ENCODE results near the gene RGSL1. TPM values are rescaled to one million over a fixed set of nuclear protein-coding genes. Genes with fewer than 3 reads are reported as not detected.
"Not testable (repeated sequence)": the region's sequence is repeated elsewhere in the genome, so short reads cannot be mapped to it uniquely, and the experiment has no call there.

Gene RGSL1
- total and polyA plus RNA-seq, 9 of the 15 experiments (the other 6 are each of a cell fraction or from before 2014, with no cell fraction given) = 0.03 TPM; not detected in 8

DNA sequence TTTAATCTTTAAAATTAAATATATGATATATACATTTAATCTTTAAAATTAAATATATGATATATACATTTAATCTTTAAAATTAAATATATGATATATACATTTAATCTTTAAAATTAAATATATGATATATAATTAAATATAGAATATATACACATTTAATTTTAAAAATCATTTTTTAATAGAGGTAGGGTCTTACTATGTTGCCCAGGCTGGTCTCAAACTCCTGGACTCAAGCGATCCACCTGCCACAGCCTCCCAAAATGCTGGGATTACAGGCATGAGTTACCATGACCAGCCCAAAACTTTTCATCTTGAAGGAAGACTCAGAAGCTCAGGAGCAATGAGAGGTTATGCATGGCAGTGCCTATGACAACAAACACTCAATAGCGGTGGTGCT is 2.8 kb upstream of the RGSL1 start:
- ATAC-seq; H3K27ac ChIP-seq (ENCODE audit: extremely low read depth, low read depth, low read length); H3K4me3 ChIP-seq; H3K4me2 ChIP-seq (ENCODE audit: insufficient read depth, low read length); FAIRE-seq; H2AFZ ChIP-seq (ENCODE audit: low read depth, low read length); H3K9ac ChIP-seq (ENCODE audit: insufficient read depth in 1 of 2, low read depth in 2 of 2, low read length in 2 of 2); BruUV-seq (replicated peaks); H3K9me3 ChIP-seq (replicated peaks; ENCODE audit: control insufficient read depth, insufficient read depth, low read depth, low read length); H3K9me1 ChIP-seq (ENCODE audit: control insufficient read depth, insufficient read depth, low read length); POLR2A ChIA-PET; H3K4me1 ChIP-seq (replicated peaks in 1 of 2; ENCODE audit: control insufficient read depth in 2 of 2, insufficient read depth in 2 of 2, low read length in 2 of 2); H3K27me3 ChIP-seq (ENCODE audit: control insufficient read depth in 2 of 2, insufficient read depth in 2 of 2, low read length in 2 of 2); DNase-seq (ENCODE audit: extremely low read depth in 1 of 4, low spot score in 3 of 4); H4K20me1 ChIP-seq (replicated peaks; ENCODE audit: control insufficient read depth, insufficient read depth, low read length); H3K36me3 ChIP-seq (ENCODE audit: control insufficient read depth, insufficient read depth, low read length); H3K79me2 ChIP-seq (ENCODE audit: control insufficient read depth, insufficient read depth, low read length): not testable (repeated sequence)
- CTCF ChIA-PET (ENCODE audit: low intra/inter-chr PET ratio) = interaction anchor here (1.3 to 1.9 kb wide), 2 partner anchors 50 to 337 kb away, joined by 3 to 14 read pairs; no protein-coding TSS in a partner anchor
- intact Hi-C loops (cut with micrococcal nuclease) (loop anchor here (2.0 kb wide), 1 partner anchor 148 kb away; no protein-coding TSS in a partner anchor), in situ Hi-C loops (cut with MboI) (loop anchor here (5.0 kb wide), 1 partner anchor 340 kb away; the partner anchor contains the start of gene NPL)
- 0 out of 2 replicates have a peak, but pooled peaks have one; percentile 46 for TF ChIP-seq ZNF274 (IDR thresholded peaks at IDR 0.05; ENCODE audit: borderline replicate concordance, low read depth, low read length)
- 7% methylated on average over 2 of the region's 2 CpGs for WGBS (ENCODE audit: insufficient coverage, low coverage, missing lambda C conversion rate)

- H3K36me3 ChIP-seq (ENCODE audit: control insufficient read depth, insufficient read depth, low read length) = no peaks in the 10 kb centered on the region
- H4K20me1 ChIP-seq (replicated peaks; ENCODE audit: control insufficient read depth, insufficient read depth, low read length) = no peaks in the 10 kb centered on the region
- H2AFZ ChIP-seq (ENCODE audit: low read depth, low read length) = no peak overlapping the region
- CTCF ChIA-PET (ENCODE audit: low intra/inter-chr PET ratio) = no interaction called here
- no peak overlapping the region for H3K4me3 ChIP-seq
- BruUV-seq (replicated peaks) = no TSS peak
- POLR2A ChIA-PET = interaction anchor here (0.8 kb wide), 1 partner anchor 120 kb away, joined by 4 read pairs; no protein-coding TSS in a partner anchor
- in situ Hi-C loops (cut with MboI) = loop anchor here (5.0 kb wide), 1 partner anchor 340 kb away; the partner anchor contains the start of gene NPL
- H3K27ac ChIP-seq (ENCODE audit: extremely low read depth, low read depth, low read length) = no peak overlapping the region
- no peak overlapping the region for H3K9ac ChIP-seq (ENCODE audit: insufficient read depth in 1 of 2, low read depth in 2 of 2, low read length in 2 of 2)
- H3K4me2 ChIP-seq (ENCODE audit: insufficient read depth, low read length) = no peak overlapping the region
- H3K27me3 ChIP-seq (ENCODE audit: control insufficient read depth in 2 of 2, insufficient read depth in 2 of 2, low read length in 2 of 2) = no peaks in the 10 kb centered on the region; a peak in 1 of 5 replicates
- no peaks in the 10 kb centered on the region; a peak in 1 of 5 replicates for H3K4me1 ChIP-seq (replicated peaks in 1 of 2; ENCODE audit: control insufficient read depth in 2 of 2, insufficient read depth in 2 of 2, low read length in 2 of 2)
- 0% methylated on average over 1 of the region's 1 CpG for WGBS (ENCODE audit: insufficient coverage, low coverage, missing lambda C conversion rate)
- intact Hi-C loops (cut with micrococcal nuclease) = loop anchor here (2.0 kb wide), 1 partner anchor 147 kb away; no protein-coding TSS in a partner anchor
- ATAC-seq (no peak), FAIRE-seq (no peak), DNase-seq (ENCODE audit: extremely low read depth in 1 of 4, low spot score in 3 of 4) (no peak)
- no peaks in the 10 kb centered on the region for H3K9me1 ChIP-seq (ENCODE audit: control insufficient read depth, insufficient read depth, low read length)
- no peaks in the 10 kb centered on the region for H3K9me3 ChIP-seq (replicated peaks; ENCODE audit: control insufficient read depth, insufficient read depth, low read depth, low read length)
- H3K79me2 ChIP-seq (ENCODE audit: control insufficient read depth, insufficient read depth, low read length) = no peaks in the 10 kb centered on the region
- TF ChIP-seq ZNF224 (CRISPR knock-in tag; IDR thresholded peaks at IDR 0.05) (no peak), NR2C2 (CRISPR knock-in tag; IDR thresholded peaks at IDR 0.05) (no peak), NR2C2 (tag; IDR thresholded peaks at IDR 0.05) (no peak), KDM2B (CRISPR knock-in tag; IDR thresholded peaks at IDR 0.05) (no peak), RBM22 (IDR thresholded peaks at IDR 0.05; ENCODE audit: low read depth, low read length, poor library complexity, severe bottlenecking) (no peak), SIN3A (IDR thresholded peaks at IDR 0.05; ENCODE audit: borderline replicate concordance in 2 of 2, control insufficient read depth in 1 of 2, low read depth in 2 of 2, low read length in 2 of 2) (no peak), BACH1 (tag; IDR thresholded peaks at IDR 0.05) (no peak), ZNF445 (CRISPR knock-in tag; IDR thresholded peaks at IDR 0.05; ENCODE audit: low read depth) (no peak), NR0B1 (IDR thresholded peaks at IDR 0.05; ENCODE audit: partially characterized antibody) (no peak)
- TF ChIP-seq, protein P1, sequence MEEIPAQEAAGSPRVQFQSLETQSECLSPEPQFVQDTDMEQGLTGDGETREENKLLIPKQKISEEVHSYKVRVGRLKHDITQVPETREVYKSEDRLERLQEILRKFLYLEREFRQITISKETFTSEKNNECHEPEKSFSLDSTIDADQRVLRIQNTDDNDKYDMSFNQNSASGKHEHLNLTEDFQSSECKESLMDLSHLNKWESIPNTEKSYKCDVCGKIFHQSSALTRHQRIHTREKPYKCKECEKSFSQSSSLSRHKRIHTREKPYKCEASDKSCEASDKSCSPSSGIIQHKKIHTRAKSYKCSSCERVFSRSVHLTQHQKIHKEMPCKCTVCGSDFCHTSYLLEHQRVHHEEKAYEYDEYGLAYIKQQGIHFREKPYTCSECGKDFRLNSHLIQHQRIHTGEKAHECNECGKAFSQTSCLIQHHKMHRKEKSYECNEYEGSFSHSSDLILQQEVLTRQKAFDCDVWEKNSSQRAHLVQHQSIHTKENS (CRISPR knock-in tag; IDR thresholded peaks at IDR 0.05) = no peak
Observed at GRCh38 chr1:182447660-182448059, 2.3 kb upstream of the RGSL1 start.
